ENCODE data around the gene RELCH.

The RELCH gene

DNA sequence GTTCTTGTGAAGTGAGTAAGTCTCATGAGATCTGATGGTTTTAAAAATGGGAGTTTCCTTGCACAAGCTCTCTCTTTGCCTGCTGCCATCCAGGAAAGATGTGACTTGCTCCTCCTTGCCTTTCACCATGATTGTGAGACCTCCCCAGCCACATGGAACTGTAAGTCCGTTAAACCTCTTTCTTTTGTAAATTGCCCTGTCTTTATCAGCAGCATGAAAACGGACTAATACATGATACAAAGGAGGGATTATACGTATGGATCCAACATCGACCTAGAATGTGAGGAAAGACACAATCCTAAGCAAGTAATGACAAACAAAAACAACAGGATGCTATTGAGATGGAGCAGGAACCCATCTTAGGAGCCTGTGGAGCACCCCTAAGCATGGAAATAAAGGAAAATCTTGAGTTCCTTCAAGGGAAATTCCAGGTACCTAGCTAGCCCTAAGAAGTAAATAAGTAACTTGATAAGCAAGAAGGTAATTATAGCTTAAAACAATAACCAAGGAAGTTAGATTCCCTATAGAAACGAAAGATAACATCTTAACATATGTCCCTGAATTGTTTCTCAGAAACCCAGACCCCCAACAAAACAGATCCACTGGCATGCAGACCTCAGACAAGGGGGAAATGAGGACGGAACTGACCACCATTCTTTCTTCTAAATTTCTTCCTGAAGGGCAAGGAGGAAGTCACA lies 136.6 kb downstream of the RELCH start:
- no peak for DNase-seq (ENCODE audit: low spot score)

GRCh38 chr18:62324181-62324828 lies 137.2 kb downstream of the RELCH start:
- no peak for DNase-seq (ENCODE audit: low spot score)

DNA sequence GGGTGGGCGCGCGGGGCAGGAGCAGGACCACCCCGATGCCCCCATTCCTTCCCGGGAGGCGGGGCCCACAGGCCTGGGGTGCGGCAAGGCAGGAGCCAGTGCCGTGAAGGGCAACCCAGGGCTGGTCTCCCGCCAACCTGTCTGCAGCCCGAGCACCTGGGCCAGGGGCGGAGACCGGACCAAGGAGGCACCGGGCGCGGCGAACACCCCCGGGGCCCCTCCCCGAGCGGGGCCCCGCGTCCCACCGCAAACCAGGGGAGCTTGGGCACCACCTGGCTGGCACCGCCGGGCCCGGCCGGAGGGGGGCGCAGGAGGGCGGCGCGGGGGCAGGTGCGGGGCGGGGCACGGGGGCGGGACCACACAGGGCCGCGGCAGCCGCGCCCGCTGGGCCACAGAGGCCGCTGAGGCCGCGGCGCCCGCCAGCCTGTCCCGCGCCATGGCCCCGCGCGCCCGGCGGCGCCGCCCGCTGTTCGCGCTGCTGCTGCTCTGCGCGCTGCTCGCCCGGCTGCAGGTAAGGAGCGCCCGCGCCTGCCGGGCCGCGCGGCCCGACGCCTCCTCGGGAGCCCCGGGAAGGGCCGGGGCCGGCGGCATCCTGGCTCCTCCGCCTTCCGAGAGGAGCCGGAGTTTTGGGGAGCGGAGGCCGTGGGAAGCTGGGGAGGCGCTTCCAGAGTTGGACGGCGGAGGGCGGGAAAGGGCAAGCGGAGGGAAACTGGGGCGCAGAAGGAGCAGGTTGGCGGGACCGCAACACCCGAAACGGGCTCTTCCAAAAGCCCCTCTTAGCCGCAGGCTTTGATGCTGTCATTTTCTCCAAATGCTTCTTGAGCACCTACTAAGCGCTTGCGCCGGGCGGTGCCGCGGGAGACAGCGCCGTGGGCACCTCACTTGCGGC lies 138.1 kb downstream of the RELCH start, which contains the start of gene TNFRSF11A:
Gene TNFRSF11A, plus strand, starts transcription at position 394 of the 889 bp plus-strand sequence. Its CDS starts 43 bp downstream, at position 437.
- no peak for DNase-seq (ENCODE audit: low spot score)

GRCh38 chr18:62325806-62326645 lies 139.0 kb downstream of the RELCH start:
- DNase-seq (ENCODE audit: low spot score): no peak

GRCh38 chr18:62326646-62327348 lies 139.7 kb downstream of the RELCH start:
- DNase-seq (ENCODE audit: low spot score): no peak

DNA sequence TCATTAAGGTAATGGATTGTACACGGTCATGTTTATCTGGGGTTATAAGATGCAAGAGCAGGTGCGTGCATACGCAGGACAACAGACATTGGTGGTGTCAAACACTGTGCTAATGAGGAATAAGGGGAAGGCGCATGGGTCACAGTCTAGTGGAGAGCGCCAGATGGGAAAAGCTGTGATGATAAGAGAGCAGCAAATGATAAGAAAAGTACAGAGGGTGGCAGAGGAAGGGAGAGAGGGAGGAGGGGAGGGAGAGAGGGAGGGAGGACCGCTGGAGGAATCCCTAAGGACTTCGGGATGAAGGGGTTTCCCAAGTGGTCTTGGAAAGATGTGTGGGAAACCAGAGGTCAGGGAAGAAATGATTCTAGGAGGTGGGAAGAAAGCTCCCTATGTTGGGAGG lies 140.9 kb downstream of the RELCH start:
- DNase-seq (ENCODE audit: low spot score): no peak

DNA sequence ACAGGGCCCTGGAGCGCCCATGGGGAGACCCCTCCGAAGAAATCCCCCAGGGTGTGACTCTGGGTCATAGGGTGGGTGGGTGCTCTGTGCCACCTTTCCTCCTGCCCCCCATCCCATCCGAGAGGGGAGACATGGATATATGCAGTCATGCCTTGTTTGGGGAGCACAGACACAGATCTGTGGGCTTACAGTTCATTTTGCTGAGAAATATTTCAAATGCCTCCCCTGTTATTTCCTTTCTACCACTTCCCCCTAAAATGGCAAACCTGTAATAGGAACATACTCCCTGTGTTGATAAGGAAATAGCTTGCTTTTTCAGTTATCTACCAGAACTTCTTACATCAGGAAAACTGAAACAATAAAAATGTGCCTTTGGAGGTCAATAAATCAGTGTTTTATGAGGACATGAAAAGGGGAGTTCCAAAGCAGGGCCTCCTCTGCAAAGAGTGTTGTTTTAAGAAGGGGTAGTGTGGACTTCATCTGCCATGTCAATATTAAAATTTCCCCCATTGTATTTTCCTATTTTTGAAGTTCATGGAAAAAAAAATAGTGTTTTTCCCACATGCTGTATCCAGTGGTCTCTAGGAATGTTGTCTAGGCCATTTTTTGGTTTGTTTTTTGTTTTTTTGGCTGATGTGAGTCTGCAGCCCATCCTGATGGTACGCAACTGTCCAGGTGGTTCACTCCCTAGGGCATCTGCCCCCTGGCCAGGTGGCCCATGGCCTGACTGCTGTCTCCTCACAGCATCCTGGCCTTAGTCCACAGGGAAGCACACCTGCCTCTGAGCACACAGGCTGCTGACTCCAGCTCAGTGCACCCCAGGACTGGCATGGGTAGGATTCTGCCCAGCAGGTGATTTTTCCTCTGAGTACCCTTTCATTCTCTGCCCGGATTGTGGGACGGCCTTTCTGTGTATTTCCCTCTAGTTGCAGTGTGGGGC lies 141.8 kb downstream of the RELCH start:
- no peak for DNase-seq (ENCODE audit: low spot score)

DNA sequence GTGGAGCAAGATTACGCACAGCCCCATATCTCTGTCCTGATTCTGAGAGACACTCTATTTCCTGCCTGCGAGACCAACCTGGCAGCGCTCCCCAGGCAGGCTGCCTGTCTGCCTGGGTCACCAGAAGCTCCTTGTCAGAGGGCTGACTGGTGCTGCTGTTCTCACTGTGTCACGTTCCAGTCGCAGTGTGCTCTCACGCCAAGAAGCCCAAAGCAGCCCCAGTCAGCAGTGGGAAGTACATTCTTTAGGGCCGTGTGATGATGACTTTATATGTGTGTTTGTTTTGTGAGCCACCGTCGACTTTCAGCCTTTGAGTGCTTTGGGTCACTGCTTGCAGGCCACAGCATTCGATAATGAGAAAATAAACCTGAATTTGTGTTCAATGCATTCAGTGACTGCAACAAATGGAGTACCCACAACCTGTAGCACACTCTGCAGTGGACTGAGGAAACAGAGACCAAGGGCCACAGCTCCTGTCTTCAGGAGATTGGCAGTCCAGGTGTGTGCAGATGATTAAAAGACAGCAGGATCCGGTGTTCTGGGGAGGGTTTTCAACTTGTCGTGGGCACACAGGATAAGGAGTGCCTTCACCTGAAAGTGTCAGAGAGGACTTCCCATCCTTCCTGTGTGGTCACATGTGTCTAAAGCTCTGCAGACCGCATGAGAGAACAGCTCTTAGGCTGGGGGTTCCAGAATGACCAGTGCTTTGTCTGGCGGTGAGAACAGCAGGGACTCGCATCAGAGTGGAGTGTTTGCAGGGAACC lies 142.8 kb downstream of the RELCH start:
- DNase-seq (ENCODE audit: low spot score): peak; percentile 61

DNA sequence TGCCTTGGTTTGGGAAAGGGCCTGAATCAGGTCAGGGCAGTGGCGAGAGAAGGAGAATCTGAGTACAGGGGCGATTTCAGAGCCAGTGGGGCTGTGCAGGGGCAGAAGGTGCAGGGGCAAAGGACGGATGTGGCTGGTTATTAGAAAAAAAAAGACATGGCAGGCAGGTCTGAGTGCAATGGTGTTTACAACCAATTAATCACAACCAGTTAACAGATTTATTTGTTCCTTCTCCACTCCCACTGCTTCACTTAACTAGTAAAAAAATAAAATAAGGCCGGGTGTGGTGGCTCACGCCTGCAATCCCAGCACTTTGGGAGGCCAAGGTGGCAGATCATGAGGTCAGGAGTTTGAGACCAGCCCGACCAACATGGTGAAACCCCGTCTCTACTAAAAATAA lies 143.6 kb downstream of the RELCH start:
- no peak for DNase-seq (ENCODE audit: low spot score)

GRCh38 chr18:62331581-62332356 lies 144.7 kb downstream of the RELCH start:
- DNase-seq (ENCODE audit: low spot score): no peak

GRCh38 chr18:62332431-62332830 lies 145.4 kb downstream of the RELCH start:
- DNase-seq (ENCODE audit: low spot score): no peak

DNA sequence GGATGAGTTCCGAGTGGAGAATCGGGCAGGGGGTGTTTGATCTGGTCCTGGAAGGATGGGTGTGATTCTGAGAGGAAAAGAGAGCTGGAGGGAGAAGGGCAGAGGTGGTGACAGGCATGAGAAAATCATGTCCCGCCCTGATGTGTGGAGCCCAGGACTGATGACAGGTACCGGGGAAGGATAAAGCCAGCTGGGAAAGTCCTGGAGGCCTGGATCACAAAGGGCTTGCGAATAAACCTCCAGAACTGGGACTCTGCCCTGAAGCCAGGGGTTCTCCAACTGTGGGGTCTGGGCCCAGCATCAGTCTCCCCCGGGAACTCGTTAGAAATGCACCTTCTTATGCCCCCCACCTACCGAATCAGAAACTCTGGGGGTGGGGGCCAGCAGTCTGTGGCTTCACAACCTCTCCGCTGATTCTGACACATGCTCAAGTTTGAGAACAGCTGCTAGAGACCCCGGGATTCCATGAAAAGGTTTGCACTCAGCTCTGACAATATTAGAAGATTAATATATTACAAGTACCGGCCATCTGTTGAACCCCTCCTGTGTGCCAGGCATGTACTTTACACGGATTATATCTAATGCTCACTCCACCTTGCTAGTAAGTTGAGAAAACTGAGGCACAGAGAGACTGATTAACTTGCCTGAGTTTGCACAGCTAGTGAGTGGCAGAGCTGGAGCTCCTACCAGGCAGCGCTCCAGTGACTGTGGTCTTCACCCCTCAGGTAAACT lies 146.1 kb downstream of the RELCH start:
- DNase-seq (ENCODE audit: low spot score): no peak

- peak; percentile 46 for DNase-seq (ENCODE audit: low spot score)
Observed at GRCh38 chr18:62334120-62334519, 147.1 kb downstream of the RELCH start.

DNA sequence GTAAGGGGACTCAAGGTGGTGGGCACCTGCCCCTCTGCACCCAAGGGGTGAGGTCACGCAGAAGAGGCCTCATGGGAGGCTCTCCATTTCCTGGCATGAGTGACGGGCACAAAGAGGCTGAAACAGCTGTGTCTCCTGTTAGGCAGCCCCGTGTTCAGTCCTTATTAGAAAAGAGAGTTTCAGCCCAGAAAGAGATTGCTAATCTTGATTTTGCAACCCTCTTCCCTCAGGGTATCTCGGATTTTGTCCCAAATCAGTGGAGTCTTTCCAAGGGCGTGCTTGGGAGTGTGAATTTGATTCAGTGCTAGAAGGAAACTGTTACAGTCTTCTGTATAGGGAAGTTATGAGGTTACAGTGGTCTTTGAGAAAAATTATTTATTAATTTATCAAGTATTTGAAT lies 148.4 kb downstream of the RELCH start:
- DNase-seq (ENCODE audit: low spot score): no peak

DNA sequence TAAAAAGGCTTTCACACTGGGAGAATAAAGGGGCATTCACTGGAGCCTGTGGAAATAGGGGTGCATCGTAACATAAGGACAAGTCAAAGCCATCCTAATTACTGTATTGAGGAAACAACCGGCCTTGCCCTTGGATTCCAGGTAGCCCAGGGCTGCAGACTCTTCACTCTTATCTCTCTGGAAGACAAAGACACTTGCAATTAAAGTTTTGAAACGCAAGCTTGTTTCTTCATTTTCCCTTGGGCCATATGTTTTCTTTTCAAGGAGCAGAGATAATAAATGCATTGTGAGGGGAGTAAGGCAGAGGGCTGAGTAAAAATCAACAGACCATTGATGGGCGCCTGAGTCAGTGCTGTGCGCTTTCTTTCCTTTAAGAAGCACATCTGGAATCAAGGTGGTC lies 149.6 kb downstream of the RELCH start:
- DNase-seq (ENCODE audit: low spot score): no peak

- no peak for DNase-seq (ENCODE audit: low spot score)
Observed at GRCh38 chr18:62337336-62337735, 150.3 kb downstream of the RELCH start.

DNA sequence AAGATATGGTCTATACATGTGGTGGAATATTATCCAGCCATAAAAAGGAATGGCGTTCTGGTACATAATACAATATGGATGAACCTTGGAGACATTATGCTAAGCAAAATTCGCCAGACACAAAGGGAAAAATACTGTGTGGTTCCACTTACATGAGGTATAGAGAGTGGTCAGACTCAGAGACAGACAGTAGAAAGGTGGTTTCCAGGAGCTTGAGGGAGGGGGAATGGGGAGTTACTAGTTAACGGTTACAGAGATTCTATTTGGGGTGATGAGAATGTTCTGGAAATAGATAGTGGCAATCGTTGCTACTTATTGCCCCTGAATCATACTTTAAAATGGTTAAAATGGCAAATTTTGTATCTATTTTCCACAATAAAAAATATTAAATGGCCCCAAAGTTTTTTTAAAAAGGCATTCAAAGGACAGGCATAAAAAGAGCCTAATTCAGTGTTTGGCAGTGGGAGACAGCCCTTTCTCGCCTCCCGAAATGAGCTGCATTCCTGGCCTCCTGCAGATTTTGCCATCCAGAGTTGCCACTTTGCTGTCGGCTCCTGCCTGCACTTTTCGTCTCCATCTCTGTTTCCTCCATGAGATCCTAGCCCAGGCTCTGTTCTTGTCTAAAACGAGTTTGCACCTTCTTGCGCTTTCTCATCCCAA lies 151.5 kb downstream of the RELCH start:
- no peak for DNase-seq (ENCODE audit: low spot score)

Data from AG08395 (cell line).